Brain pericyte (primary cell): ENCODE results near the gene CFAP97.

ENCODE experiments used
- DNase-seq: peaks from one replicate; pipeline ENCODE4 v3.0.0-alpha.2; 2012; ENCODE audit warnings: low read depth, low spot score

CFAP97 gene

GRCh38 chr4:185110375-185110823 is 93.4 kb downstream of the CFAP97 start:
- DNase-seq = no peak

- DNase-seq = no peak
These were observed 94.1 kb downstream of the CFAP97 start for GRCh38 chr4:185109736-185110135.
